Measurements from ENCODE around the gene CDH20.

CDH20 gene

GRCh38 chr18:61569176-61569892, 236.1 kb downstream of the CDH20 start:
- Histone ChIP-seq H3K4me3 (ENCODE audit: low read depth, low read length) (no peak overlapping the region), H3K27me3 (replicated peaks) (no peaks in the 10 kb centered on the region), H3K27ac (peak overlapping the region; percentile 69), H3K36me3 (replicated peaks) (no peaks in the 10 kb centered on the region)
- peak; percentile 74 for DNase-seq
- in situ Hi-C loops (cut with HindIII; ENCODE audit: low pct_ligation_motif_present, low sequenced_read_pairs): no loop called here
- no peak for TF ChIP-seq CTCF (IDR thresholded peaks at IDR 0.05; ENCODE audit: low read depth, low read length, missing control alignments)

GRCh38 chr18:61570070-61570469, 236.8 kb downstream of the CDH20 start:
- H3K36me3 ChIP-seq (replicated peaks): no peaks in the 10 kb centered on the region
- peak overlapping the region; percentile 69 for H3K27ac ChIP-seq
- in situ Hi-C loops (cut with HindIII; ENCODE audit: low pct_ligation_motif_present, low sequenced_read_pairs): no loop called here
- no peak for DNase-seq
- H3K4me3 ChIP-seq (ENCODE audit: low read depth, low read length): no peak overlapping the region
- no peaks in the 10 kb centered on the region for H3K27me3 ChIP-seq (replicated peaks)
- no peak for TF ChIP-seq CTCF (IDR thresholded peaks at IDR 0.05; ENCODE audit: low read depth, low read length, missing control alignments)

GRCh38 chr18:61572084-61572655, 238.9 kb downstream of the CDH20 start:
- DNase-seq: no peak
- no peaks in the 10 kb centered on the region for H3K27me3 ChIP-seq (replicated peaks)
- H3K4me3 ChIP-seq (ENCODE audit: low read depth, low read length): no peak overlapping the region
- H3K36me3 ChIP-seq (replicated peaks): no peaks in the 10 kb centered on the region
- H3K27ac ChIP-seq: no peak overlapping the region
- in situ Hi-C loops (cut with HindIII; ENCODE audit: low pct_ligation_motif_present, low sequenced_read_pairs): no loop called here
- no peak for TF ChIP-seq CTCF (IDR thresholded peaks at IDR 0.05; ENCODE audit: low read depth, low read length, missing control alignments)

GRCh38 chr18:61572871-61573270, 239.6 kb downstream of the CDH20 start:
- no peaks in the 10 kb centered on the region for H3K27me3 ChIP-seq (replicated peaks)
- no peak for TF ChIP-seq CTCF (IDR thresholded peaks at IDR 0.05; ENCODE audit: low read depth, low read length, missing control alignments)
- in situ Hi-C loops (cut with HindIII; ENCODE audit: low pct_ligation_motif_present, low sequenced_read_pairs): no loop called here
- H3K36me3 ChIP-seq (replicated peaks): no peaks in the 10 kb centered on the region
- no peak for DNase-seq
- no peak overlapping the region for H3K4me3 ChIP-seq (ENCODE audit: low read depth, low read length)
- H3K27ac ChIP-seq: no peak overlapping the region

- no peak for DNase-seq
- Histone ChIP-seq H3K27ac (no peak overlapping the region), H3K27me3 (replicated peaks) (no peaks in the 10 kb centered on the region), H3K4me3 (ENCODE audit: low read depth, low read length) (no peak overlapping the region), H3K36me3 (replicated peaks) (no peaks in the 10 kb centered on the region)
- no peak for TF ChIP-seq CTCF (IDR thresholded peaks at IDR 0.05; ENCODE audit: low read depth, low read length, missing control alignments)
- in situ Hi-C loops (cut with HindIII; ENCODE audit: low pct_ligation_motif_present, low sequenced_read_pairs): no loop called here
Observed at GRCh38 chr18:61574665-61575064, 241.4 kb downstream of the CDH20 start.
